Stimulated activated naive CD8-positive, alpha-beta T cell treated with anti-CD3 and anti-CD28 coated beads, Interleukin-15, Interleukin-2, amounts not matched to agents 100 ng/mL and 50 ng/mL, for 24 hours (primary cell): ENCODE results near the gene ZYX.

Source experiments
- H3K27ac Mint-ChIP-seq: one replicate; pipeline ENCODE4 v1.8.0; 2021; ENCODE audit warnings: mild to moderate bottlenecking, mixed read lengths
- H3K27me3 Mint-ChIP-seq: one replicate; pipeline ENCODE4 v1.8.0; 2021; ENCODE audit warnings: mixed read lengths
- H3K36me3 Mint-ChIP-seq: one replicate; pipeline ENCODE4 v1.8.0; 2021; ENCODE audit warnings: low read depth, mixed read lengths
- H3K4me1 Mint-ChIP-seq: one replicate; pipeline ENCODE4 v1.8.0; 2021; ENCODE audit warnings: low read depth, mixed read lengths
- H3K4me3 Mint-ChIP-seq: one replicate; pipeline ENCODE4 v1.8.0; 2021; ENCODE audit warnings: mild to moderate bottlenecking, mixed read lengths
- H3K9me3 Mint-ChIP-seq: one replicate; pipeline ENCODE4 v1.8.0; 2021; ENCODE audit warnings: mixed read lengths

ZYX gene

DNA sequence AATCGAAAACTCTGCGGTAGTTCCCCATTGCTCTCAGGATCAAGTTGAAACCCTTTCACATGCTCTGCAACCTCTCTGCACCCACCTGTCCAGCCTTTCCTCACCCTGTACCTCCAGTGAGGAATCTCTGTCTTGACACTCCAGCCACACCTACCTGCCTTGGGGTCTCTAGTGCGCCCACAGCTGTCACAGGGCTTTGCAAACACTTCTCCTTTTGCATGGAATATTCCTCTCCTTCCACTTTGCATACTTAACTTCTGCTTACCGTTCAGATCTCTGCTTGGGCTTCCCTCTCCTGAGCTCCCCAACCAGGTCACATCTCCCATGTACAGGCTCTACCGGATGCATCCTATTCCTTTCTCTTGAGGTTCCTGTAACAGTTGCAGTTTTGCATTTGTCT, 6.6 kb upstream of the ZYX start:
- Mint-ChIP-seq H3K4me1 (peaks cover 81% of the 10 kb centered on the region), H3K27ac (peak overlapping the region; percentile 89), H3K9me3 (no peaks in the 10 kb centered on the region), H3K36me3 (no peaks in the 10 kb centered on the region), H3K27me3 (no peaks in the 10 kb centered on the region), H3K4me3 (no peak overlapping the region)

DNA sequence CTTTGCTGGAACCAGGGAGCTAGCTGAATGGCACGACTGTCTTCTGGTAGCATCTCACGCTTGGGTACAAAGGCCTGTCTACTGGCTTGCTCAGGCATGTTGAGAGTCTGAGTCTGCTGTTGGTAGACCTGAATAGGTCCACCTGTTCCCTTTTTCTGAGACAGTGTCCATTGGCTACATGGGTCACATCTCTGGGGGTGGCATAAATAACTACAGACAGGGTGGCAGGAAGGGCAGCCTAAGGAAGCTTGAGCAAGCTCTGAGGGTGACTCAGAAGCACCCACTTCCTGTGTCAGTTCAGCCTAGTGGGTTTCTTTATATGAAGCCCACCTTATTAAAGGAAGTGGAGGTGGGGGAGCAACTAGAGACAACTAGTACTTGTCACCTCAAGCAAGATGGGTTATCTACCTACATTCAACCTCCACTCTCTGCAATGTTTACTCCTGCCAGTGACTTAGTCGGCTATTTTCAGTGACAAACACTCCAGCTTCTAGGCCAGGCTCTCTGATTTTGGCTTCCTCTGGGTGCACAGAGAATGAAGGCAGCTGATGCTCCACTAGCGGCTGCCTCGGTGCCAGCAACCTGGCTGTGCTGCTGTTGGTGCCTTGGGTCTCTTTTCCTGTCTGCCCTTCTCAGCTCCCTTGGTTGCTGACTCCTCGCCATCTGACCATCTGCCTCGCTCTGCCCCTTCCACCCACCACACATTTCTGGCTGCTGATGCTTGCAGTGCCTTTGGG, 5.7 kb upstream of the ZYX start:
- Mint-ChIP-seq H3K9me3 (no peaks in the 10 kb centered on the region), H3K27me3 (no peaks in the 10 kb centered on the region), H3K4me1 (peaks cover 80% of the 10 kb centered on the region), H3K4me3 (peak overlapping the region; percentile 49), H3K27ac (peak overlapping the region; percentile 89), H3K36me3 (no peaks in the 10 kb centered on the region)

DNA sequence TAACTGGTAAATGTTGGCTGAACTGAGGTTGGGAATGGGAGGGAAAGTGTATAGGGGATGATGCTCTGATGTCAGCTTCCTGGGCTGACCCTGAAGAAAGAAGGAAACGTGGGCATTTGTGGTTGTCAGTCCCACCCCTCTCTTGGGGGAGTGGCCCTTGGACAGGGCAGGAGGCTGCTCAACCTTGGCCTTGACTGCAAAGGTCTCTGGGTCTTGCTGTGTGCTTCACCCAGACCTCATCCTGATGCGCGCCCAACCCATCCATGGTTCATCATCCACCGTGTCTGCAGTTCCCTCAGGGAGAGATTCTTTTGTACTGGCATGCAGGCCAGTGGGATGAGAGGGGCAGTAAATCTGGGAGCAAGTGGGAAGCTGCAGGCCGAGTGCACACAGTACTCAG, 4.7 kb upstream of the ZYX start:
- Mint-ChIP-seq H3K27me3 (no peaks in the 10 kb centered on the region), H3K27ac (peak overlapping the region; percentile 89), H3K9me3 (no peaks in the 10 kb centered on the region), H3K4me3 (no peak overlapping the region), H3K4me1 (peaks cover 74% of the 10 kb centered on the region), H3K36me3 (no peaks in the 10 kb centered on the region)

GRCh38 chr7:143379611-143380259, 1.4 kb upstream of the ZYX start:
- Mint-ChIP-seq H3K36me3 (no peaks in the 10 kb centered on the region), H3K27ac (peak overlapping the region; percentile 90), H3K9me3 (no peaks in the 10 kb centered on the region), H3K4me1 (peaks cover 47% of the 10 kb centered on the region), H3K4me3 (peak overlapping the region; percentile 84), H3K27me3 (no peaks in the 10 kb centered on the region)

GRCh38 chr7:143380260-143380645, 892 bp upstream of the ZYX start:
- Mint-ChIP-seq H3K4me3 (peak overlapping the region; percentile 84), H3K4me1 (peaks cover 42% of the 10 kb centered on the region), H3K36me3 (no peaks in the 10 kb centered on the region), H3K27ac (peak overlapping the region; percentile 90), H3K9me3 (no peaks in the 10 kb centered on the region), H3K27me3 (no peaks in the 10 kb centered on the region)

DNA sequence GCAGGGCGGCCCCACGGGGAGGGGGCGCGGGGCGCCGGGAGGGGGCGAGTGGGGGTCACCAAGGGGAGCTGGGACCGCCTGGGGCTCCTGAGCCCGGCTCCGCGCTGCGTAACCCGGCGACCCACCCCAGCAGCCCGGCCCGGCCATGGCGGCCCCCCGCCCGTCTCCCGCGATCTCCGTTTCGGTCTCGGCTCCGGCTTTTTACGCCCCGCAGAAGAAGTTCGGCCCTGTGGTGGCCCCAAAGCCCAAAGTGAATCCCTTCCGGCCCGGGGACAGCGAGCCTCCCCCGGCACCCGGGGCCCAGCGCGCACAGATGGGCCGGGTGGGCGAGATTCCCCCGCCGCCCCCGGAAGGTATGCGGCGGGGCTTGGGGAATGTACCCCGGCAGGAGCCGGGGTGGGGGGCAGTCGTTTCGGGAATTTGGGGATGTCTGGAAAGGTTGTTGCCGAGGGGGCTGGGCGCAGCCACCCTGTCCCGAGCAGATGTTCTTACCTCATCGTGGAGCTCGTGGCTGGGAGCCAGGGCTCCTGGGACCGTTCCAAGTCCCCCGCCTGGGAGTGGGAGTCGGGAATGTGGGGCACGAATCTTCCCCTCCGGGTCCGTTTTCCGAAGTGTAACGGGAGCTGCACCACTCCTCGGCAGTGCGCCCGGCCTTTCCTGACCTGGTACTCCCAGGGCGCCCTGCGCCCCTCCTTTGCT, 431 bp downstream of the ZYX start:
- H3K36me3 Mint-ChIP-seq: no peaks in the 10 kb centered on the region
- H3K27ac Mint-ChIP-seq: peak overlapping the region; percentile 64
- H3K27me3 Mint-ChIP-seq: no peaks in the 10 kb centered on the region
- H3K4me1 Mint-ChIP-seq: peaks cover 29% of the 10 kb centered on the region
- H3K9me3 Mint-ChIP-seq: no peaks in the 10 kb centered on the region
- H3K4me3 Mint-ChIP-seq: peak overlapping the region; percentile 76

DNA sequence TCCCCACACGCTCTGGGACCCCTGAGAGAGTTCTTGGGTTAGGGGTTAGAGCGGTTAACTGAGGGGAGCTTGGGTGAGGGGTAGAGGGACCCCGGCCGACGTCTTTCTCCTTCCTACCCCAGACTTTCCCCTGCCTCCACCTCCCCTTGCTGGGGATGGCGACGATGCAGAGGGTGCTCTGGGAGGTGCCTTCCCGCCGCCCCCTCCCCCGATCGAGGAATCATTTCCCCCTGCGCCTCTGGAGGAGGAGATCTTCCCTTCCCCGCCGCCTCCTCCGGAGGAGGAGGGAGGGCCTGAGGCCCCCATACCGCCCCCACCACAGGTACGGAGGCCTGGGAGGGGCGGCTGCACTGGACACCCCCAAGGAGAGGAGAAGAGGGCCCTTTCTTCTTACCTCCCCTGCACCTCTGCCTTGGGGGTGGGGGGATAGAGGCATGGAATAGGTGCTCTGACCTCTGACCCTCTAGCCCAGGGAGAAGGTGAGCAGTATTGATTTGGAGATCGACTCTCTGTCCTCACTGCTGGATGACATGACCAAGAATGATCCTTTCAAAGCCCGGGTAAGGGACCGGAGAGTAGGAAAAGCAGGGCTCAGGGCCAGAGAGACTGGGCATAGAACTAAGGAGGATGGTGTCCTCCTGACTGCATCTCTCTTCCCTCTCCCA, 1.1 kb downstream of the ZYX start:
- no peaks in the 10 kb centered on the region for H3K27me3 Mint-ChIP-seq
- H3K9me3 Mint-ChIP-seq: no peaks in the 10 kb centered on the region
- H3K27ac Mint-ChIP-seq: peak overlapping the region; percentile 64
- peak overlapping the region; percentile 76 for H3K4me3 Mint-ChIP-seq
- no peaks in the 10 kb centered on the region for H3K36me3 Mint-ChIP-seq
- H3K4me1 Mint-ChIP-seq: peaks cover 23% of the 10 kb centered on the region

DNA sequence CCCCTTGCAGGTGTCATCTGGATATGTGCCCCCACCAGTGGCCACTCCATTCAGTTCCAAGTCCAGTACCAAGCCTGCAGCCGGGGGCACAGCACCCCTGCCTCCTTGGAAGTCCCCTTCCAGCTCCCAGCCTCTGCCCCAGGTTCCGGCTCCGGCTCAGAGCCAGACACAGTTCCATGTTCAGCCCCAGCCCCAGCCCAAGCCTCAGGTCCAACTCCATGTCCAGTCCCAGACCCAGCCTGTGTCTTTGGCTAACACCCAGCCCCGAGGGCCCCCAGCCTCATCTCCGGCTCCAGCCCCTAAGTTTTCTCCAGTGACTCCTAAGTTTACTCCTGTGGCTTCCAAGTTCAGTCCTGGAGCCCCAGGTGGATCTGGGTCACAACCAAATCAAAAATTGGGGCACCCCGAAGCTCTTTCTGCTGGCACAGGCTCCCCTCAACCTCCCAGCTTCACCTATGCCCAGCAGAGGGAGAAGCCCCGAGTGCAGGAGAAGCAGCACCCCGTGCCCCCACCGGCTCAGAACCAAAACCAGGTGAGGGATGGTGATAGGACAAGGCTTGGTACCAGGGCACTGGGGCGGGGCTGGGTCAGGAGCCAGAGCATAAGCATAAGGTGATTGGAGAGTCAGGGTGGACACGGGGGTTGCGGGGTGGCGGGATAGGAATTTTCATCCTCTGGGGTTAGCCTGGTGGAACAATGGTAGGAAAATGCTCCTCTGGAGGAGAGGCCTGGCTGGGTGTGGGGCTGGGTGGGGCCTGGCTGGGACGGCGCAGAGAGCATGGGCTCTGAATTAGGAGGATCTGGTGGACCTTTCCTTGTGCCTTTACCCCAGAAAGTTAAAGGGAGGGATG, 1.9 kb downstream of the ZYX start:
- Mint-ChIP-seq H3K4me3 (peak overlapping the region; percentile 76), H3K36me3 (no peaks in the 10 kb centered on the region), H3K27me3 (no peaks in the 10 kb centered on the region), H3K4me1 (peaks cover 20% of the 10 kb centered on the region), H3K9me3 (no peaks in the 10 kb centered on the region), H3K27ac (peak overlapping the region; percentile 7)

DNA sequence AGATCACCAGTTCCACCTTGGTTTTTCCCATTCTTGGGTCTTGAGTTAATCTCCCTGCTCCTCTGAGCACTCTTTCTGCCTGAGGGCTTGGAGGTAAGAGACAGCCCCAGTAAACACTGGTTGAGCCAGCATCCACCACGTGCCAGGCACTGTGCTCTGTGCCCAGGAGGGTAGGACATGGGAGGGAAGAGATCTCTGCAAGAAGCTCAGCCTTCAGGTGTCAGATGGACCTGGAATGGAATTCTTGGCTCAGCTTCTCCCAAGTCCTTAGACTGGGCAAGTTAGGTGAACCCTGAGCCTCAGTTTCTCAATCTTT, 2.5 kb downstream of the ZYX start:
- H3K36me3 Mint-ChIP-seq: no peaks in the 10 kb centered on the region
- no peak overlapping the region for H3K4me3 Mint-ChIP-seq
- no peaks in the 10 kb centered on the region for H3K27me3 Mint-ChIP-seq
- no peaks in the 10 kb centered on the region for H3K9me3 Mint-ChIP-seq
- H3K27ac Mint-ChIP-seq: peak overlapping the region; percentile 7
- H3K4me1 Mint-ChIP-seq: peaks cover 14% of the 10 kb centered on the region

GRCh38 chr7:143384148-143384547, 3.0 kb downstream of the ZYX start:
- no peak overlapping the region for H3K4me3 Mint-ChIP-seq
- H3K36me3 Mint-ChIP-seq: peaks cover under 1% of the 10 kb centered on the region
- H3K9me3 Mint-ChIP-seq: no peaks in the 10 kb centered on the region
- H3K27me3 Mint-ChIP-seq: no peaks in the 10 kb centered on the region
- peaks cover 10% of the 10 kb centered on the region for H3K4me1 Mint-ChIP-seq
- no peak overlapping the region for H3K27ac Mint-ChIP-seq

- Mint-ChIP-seq H3K4me1 (peaks cover 10% of the 10 kb centered on the region), H3K36me3 (peaks cover 9% of the 10 kb centered on the region), H3K27ac (no peak overlapping the region), H3K9me3 (no peaks in the 10 kb centered on the region), H3K27me3 (no peaks in the 10 kb centered on the region), H3K4me3 (no peak overlapping the region)
Measured at GRCh38 chr7:143384661-143385631, 3.8 kb downstream of the ZYX start.

DNA sequence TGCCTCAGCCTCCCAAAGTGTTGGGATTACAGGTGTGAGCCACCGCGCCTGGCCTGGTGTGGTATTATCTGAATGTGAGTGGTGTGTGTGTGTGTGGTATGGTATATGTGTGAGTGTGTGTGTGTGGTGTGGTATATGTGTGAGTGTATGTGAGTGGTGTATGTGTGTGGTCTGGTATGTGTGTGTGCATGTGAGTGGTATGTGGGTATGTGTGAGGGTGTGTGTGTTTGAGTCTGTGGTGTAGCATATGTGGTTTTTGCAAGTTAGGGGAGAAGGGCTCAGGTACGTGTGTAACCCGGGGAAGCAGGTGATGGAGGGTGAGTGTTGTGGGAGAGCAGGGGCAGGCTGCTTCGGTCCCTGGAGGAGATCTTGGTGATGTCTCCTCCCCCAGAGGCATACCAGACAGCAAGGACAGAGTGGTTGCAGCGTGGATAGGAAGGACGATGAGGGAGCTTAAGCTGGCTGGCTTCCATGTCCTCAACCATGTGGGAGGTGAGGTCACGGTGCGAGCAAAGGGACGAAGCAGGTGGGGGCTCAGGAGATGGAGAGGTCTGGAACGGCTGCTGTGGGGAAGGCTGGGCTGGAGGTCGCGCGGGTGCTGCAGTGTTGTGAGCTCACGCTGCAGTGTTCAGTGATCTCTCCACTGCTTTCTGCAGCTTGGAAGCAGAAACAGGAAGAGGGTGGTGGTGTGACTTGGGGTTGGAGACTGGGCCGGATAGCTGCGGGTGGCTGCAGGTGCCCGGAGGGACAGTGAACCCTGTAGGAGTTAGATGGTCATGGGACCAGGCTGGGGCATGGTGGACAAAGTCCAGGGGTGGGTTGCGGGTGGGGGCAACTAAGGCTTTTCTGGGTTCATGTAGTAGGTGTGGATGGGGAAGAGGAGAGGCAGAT, 5.0 kb downstream of the ZYX start:
- H3K36me3 Mint-ChIP-seq: peaks cover 16% of the 10 kb centered on the region
- peaks cover 12% of the 10 kb centered on the region for H3K4me1 Mint-ChIP-seq
- H3K9me3 Mint-ChIP-seq: no peaks in the 10 kb centered on the region
- no peak overlapping the region for H3K4me3 Mint-ChIP-seq
- H3K27me3 Mint-ChIP-seq: no peaks in the 10 kb centered on the region
- H3K27ac Mint-ChIP-seq: no peak overlapping the region
